ENCODE data around the gene TBX2. TPM values are rescaled to one million over a fixed set of nuclear protein-coding genes. Genes with fewer than 3 reads are reported as not detected.

Gene TBX2
- total RNA-seq, 1 experiment from 2014 or later, result not detected

- Mint-ChIP-seq H3K4me1 (peaks cover 14 to 23% of the 10 kb centered on the region in 2 experiments), H3K4me3 (no peak overlapping the region), H3K27ac (no peak overlapping the region), H3K27me3 (ENCODE audit: low read depth) (no peaks in the 10 kb centered on the region), H3K36me3 (ENCODE audit: insufficient read depth in 1 of 3, low read depth in 3 of 3) (no peaks in the 10 kb centered on the region), H3K9me3 (no peaks in the 10 kb centered on the region)
- H3K4ac ChIP-seq (ENCODE audit: low read depth, low read length), result no peak overlapping the region
- no CpG with 5 or more reads among the region's 1 CpG for WGBS (ENCODE audit: extremely low coverage, insufficient read length, low lambda C conversion rate)
- no peak overlapping the region for H4K91ac ChIP-seq (ENCODE audit: insufficient read length, low read depth, low read length)
- TF ChIP-seq CTCF (conservative IDR thresholded peaks at IDR 0.05), result no peak
- H4K5ac ChIP-seq (ENCODE audit: insufficient read length, low read depth, low read length), result no peak overlapping the region
- H4K20me1 ChIP-seq (ENCODE audit: control insufficient read depth, insufficient read depth, insufficient read length), result no peaks in the 10 kb centered on the region
- H3K23ac ChIP-seq (ENCODE audit: insufficient read length, low read depth, low read length), result no peak overlapping the region
- H3T11ph ChIP-seq (ENCODE audit: low read length), result no peak overlapping the region
- DNase-seq, result no peak
- no peak overlapping the region for H3K9ac ChIP-seq (ENCODE audit: extremely low read depth, insufficient read length, low read length)
- no peak overlapping the region for H3K27ac ChIP-seq (ENCODE audit: insufficient read length, low read depth, low read length)
- H2BK120ac ChIP-seq (ENCODE audit: low read depth, low read length, poor library complexity, severe bottlenecking), result no peak overlapping the region
- no peak overlapping the region for H4K8ac ChIP-seq (replicated peaks; ENCODE audit: insufficient read length, low read depth, low read length)
- H3K4me2 ChIP-seq (ENCODE audit: insufficient read depth, insufficient read length, low read length), result no peak overlapping the region
- no peaks in the 10 kb centered on the region for H3K23me2 ChIP-seq (ENCODE audit: insufficient read length, low read depth, low read length, poor library complexity, severe bottlenecking)
- H3K14ac ChIP-seq (ENCODE audit: insufficient read depth, low read length), result no peak overlapping the region
- no peak overlapping the region for H2BK12ac ChIP-seq (ENCODE audit: insufficient read length, low read depth, low read length)
- H3K79me1 ChIP-seq (ENCODE audit: insufficient read depth, low read depth, low read length, poor library complexity, severe bottlenecking), result no peaks in the 10 kb centered on the region
- H2AK5ac ChIP-seq (ENCODE audit: insufficient read length, low read length), result no peak overlapping the region
- no peak overlapping the region for H2BK5ac ChIP-seq (ENCODE audit: insufficient read length, low read length)
- H3K9me3 ChIP-seq (ENCODE audit: control insufficient read depth, low read depth, low read length), result no peaks in the 10 kb centered on the region
- H3K27me3 ChIP-seq (ENCODE audit: insufficient read depth, low read length), result no peaks in the 10 kb centered on the region
- no peak overlapping the region for H3K56ac ChIP-seq (ENCODE audit: insufficient read length, low read depth, low read length)
- no peak overlapping the region for H2BK20ac ChIP-seq (ENCODE audit: low read depth, low read length, poor library complexity, severe bottlenecking)
- no peak overlapping the region for H2BK15ac ChIP-seq (ENCODE audit: low read depth, low read length)
- H3K79me2 ChIP-seq (ENCODE audit: insufficient read depth, low read length), result no peaks in the 10 kb centered on the region
- no peak overlapping the region for H2AFZ ChIP-seq (ENCODE audit: low read length)
- H3K4me1 ChIP-seq (ENCODE audit: insufficient read depth, low read length), result no peaks in the 10 kb centered on the region
- no peak overlapping the region for H3K18ac ChIP-seq (ENCODE audit: insufficient read length, low read depth, low read length)
Measured at GRCh38 chr17:61371179-61371578, 28.5 kb upstream of the TBX2 start.

All from H9 (cell line).